HepG2 (cell line): ENCODE results near the gene HIPK4. TPM values are rescaled to one million over a fixed set of nuclear protein-coding genes. Genes with fewer than 3 reads are reported as not detected.

ENCODE experiments used
- ARID3A ChIP-seq: IDR thresholded peaks from 2 replicates; pipeline ENCODE4 v1.6.1; 2012; ENCODE audit warnings: low read depth, low read length, improper control_type of control experiment
- HNRNPLL ChIP-seq: fragments of 200-400 bp; formaldehyde crosslinking; IDR thresholded peaks from 2 replicates; pipeline ENCODE4 v1.6.1; 2017; ENCODE audit warnings: mild to moderate bottlenecking, low read depth, low read length; ENCODE audit not compliant: poor library complexity, severe bottlenecking
- JUND ChIP-seq: sonication (generic); formaldehyde crosslinking; IDR thresholded peaks from 2 replicates; pipeline ENCODE4 v1.8.0; 2022; ENCODE audit warnings: mild to moderate bottlenecking, missing genetic modification reagents
- SCMH1 ChIP-seq: sonication (generic); formaldehyde crosslinking; IDR thresholded peaks from 2 replicates; pipeline ENCODE4 v1.9.0; 2021; ENCODE audit warnings: missing genetic modification reagents, mild to moderate bottlenecking, borderline replicate concordance
- TBX2 ChIP-seq: sonication (generic); formaldehyde crosslinking; IDR thresholded peaks from 2 replicates; pipeline ENCODE4 v1.5.0; 2020; ENCODE audit warnings: missing genetic modification reagents, mild to moderate bottlenecking, borderline replicate concordance
- TERF1 ChIP-seq: sonication (generic); formaldehyde crosslinking; IDR thresholded peaks from 2 replicates; pipeline ENCODE4 v1.8.0; 2022; ENCODE audit warnings: mild to moderate bottlenecking, missing genetic modification reagents, moderate library complexity
- TIGD3 ChIP-seq: sonication (generic); formaldehyde crosslinking; IDR thresholded peaks from 2 replicates; pipeline ENCODE4 v1.5.1; 2020; ENCODE audit warnings: mild to moderate bottlenecking, missing genetic modification reagents, borderline replicate concordance
- XBP1 ChIP-seq: sonication (generic); formaldehyde crosslinking; IDR thresholded peaks from 2 replicates; pipeline ENCODE4 v1.5.0; 2020; ENCODE audit warnings: missing genetic modification reagents
- ZBTB46 ChIP-seq: sonication (generic); formaldehyde crosslinking; IDR thresholded peaks from 2 replicates; pipeline ENCODE4 v1.4.0; 2020; ENCODE audit warnings: mild to moderate bottlenecking, missing genetic modification reagents, borderline replicate concordance
- ZFP91 ChIP-seq: sonication (generic); formaldehyde crosslinking; IDR thresholded peaks from 2 replicates; pipeline ENCODE4 v1.9.0; 2022; ENCODE audit warnings: missing genetic modification reagents, mild to moderate bottlenecking, borderline replicate concordance
- ZNF333 ChIP-seq: sonication (generic); formaldehyde crosslinking; IDR thresholded peaks from 2 replicates; pipeline ENCODE4 v1.4.0; 2020; ENCODE audit warnings: mild to moderate bottlenecking, missing genetic modification reagents, borderline replicate concordance
- ZNF432 ChIP-seq: sonication (generic); formaldehyde crosslinking; IDR thresholded peaks from 2 replicates; pipeline ENCODE4 v1.5.0; 2020; ENCODE audit warnings: missing genetic modification reagents, mild to moderate bottlenecking, borderline replicate concordance
- ZNF646 ChIP-seq: sonication (generic); formaldehyde crosslinking; IDR thresholded peaks from 2 replicates; pipeline ENCODE4 v1.9.0; 2021; ENCODE audit warnings: mild to moderate bottlenecking, missing genetic modification reagents
- polyA plus RNA-seq, 8 experiments: library from polyadenylated mRNA; depleted of rRNA in 3 of 8; stranded (reverse) in 7 of 8; unstranded in 1 of 8; fragments of >200 nt; fragmentation: Illumina TruSeq in 4 of 8; extraction: Trizol in 4 of 8; gene quantifications; 2 replicates each; pipeline versions ENCODE4 v1.2.1 to v1.2.3, GENCODE V29; 2011 to 2016; ENCODE audit warnings: low read depth in 4 of 8, missing spikeins in 1 of 8, mixed read lengths in 1 of 8; ENCODE audit not compliant: insufficient read depth in 1 of 8
- total RNA-seq, 5 experiments: library from RNA; depleted of rRNA; stranded (reverse); fragments of >200 nt; fragmentation: Illumina TruSeq; extraction: Trizol; gene quantifications; 2 replicates each; pipeline ENCODE4 v1.2.3, GENCODE V29; 2016; ENCODE audit warnings: low read depth in 1 of 5

HIPK4 gene
- total and polyA plus RNA-seq, 2 of the 13 experiments (the other 11 are each of a cell fraction or from before 2014, with no cell fraction given) = 0.03 TPM; not detected in 1

- TF ChIP-seq HNRNPLL = peak; percentile 95
- TF ChIP-seq ZNF646 (CRISPR knock-in tag) = no peak
- TF ChIP-seq ZFP91 = no peak
- TF ChIP-seq XBP1 = no peak
- no peak for TF ChIP-seq TIGD3 (CRISPR knock-in tag)
- TF ChIP-seq ZBTB46 (CRISPR knock-in tag) = no peak
- TF ChIP-seq ARID3A = no peak
- no peak; the same call in 1 of the 2 replicates for TF ChIP-seq ZNF333 (CRISPR knock-in tag)
- TF ChIP-seq TERF1 (CRISPR knock-in tag) = no peak
- no peak for TF ChIP-seq ZNF432 (CRISPR knock-in tag)
- no peak; the same call in 1 of the 2 replicates for TF ChIP-seq TBX2 (CRISPR knock-in tag)
- no peak for TF ChIP-seq JUND
- TF ChIP-seq SCMH1 = no peak
Observed at GRCh38 chr19:40403262-40403984, 13.4 kb upstream of the HIPK4 start (continued).
